GM10847 (cell line): Measurements from ENCODE around the gene CMIP.

Experiments
- POLR2A ChIP-seq: IDR thresholded peaks from 2 replicates; pipeline ENCODE4 v1.6.1; 2011; ENCODE audit not compliant: insufficient read length; ENCODE audit errors: extremely low read depth

Gene CMIP

DNA sequence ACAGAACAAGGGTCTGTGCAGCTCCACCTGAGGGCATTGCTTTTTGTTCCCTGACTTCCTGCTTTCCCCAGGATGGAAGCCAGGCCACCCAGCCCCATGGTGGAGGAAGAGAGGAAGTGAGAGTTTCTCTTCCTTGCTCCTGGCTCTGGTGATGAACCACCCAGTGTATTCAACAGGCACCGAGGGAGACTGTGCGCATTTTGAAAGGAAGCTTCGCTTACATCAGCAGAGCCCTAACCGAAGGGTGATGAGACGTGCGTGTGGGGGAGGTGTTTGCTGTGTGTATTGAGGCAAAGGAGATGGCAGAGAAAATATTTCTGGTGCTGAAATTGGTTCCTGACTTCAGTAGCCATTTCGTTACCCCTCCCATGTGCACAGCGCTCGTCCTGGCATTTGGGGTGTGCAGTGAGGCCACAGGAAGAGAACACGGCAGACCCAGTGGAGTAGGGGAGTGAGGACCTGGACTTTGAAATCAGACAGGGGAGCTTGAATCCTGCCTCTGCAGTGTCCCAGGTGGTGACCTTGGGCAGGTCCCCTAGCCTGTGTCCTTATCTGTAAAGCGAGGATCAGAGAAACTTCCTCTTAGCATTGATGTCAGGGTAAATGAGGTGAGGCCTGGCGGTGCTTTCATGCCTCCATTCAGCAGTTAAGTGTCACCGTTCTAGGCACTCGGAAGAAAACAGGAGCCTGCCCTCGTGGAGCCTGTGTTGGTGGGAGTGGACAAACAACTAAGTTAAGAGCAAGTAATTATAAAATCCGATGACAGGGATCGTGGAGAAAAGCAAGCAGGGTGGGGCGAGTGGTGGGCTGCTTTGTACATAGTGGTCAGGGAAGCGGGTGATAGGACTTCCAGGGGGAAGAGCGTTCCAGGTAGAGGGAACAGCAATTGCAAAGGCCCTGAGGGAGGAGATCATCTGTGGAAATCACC is 7.4 kb downstream of the CMIP start:
- TF ChIP-seq POLR2A, result no peak

DNA sequence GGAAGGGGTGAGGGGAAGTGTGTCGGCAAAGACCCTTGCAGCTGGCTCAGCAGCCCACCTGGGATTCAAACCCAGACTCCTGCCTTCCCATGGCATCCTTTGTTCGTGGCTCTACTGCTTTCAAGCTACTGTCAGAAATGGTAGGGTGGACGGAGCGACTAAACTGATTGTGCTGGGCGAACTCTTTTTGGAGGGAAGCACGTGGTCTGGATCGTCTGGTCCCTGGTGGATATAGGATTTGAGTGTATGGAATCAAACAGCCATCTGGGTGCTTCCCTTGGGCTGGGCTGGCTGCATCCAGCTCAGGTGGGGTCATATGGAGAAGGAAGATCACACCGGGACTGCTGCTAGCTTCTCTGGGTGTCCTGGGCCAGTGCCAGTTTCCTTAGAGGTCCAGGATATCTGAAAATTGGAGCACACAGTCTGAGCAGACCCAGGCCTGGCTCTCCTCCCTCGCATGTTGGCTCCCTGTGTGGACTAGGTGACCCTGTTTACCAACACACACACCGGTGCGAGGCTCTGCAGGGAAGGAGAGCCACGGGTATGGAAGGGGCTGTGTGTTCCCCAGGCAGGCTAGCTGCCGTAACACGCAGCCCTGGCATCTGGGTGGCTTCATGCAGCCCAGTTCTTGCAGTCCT is 8.6 kb downstream of the CMIP start:
- no peak for TF ChIP-seq POLR2A

DNA sequence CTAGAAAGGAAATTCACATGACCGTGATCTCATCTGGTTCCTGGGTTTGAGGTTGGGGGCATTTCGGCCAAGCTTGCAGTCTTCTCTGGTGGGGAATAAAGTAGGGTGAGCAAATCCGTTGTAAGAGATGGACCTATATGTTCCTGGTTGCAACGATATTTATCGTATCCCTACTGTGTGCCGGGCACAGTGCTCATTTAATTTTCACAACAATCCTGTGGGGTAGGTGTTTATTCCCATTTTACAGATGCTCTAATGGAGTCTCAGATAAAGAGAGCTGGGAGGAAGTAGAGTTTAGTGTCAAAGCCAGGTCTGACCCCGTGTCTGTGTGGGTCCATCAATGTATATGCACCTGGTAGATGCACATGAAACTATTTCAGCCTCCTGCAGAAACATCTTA is 9.4 kb downstream of the CMIP start:
- no peak for TF ChIP-seq POLR2A

DNA sequence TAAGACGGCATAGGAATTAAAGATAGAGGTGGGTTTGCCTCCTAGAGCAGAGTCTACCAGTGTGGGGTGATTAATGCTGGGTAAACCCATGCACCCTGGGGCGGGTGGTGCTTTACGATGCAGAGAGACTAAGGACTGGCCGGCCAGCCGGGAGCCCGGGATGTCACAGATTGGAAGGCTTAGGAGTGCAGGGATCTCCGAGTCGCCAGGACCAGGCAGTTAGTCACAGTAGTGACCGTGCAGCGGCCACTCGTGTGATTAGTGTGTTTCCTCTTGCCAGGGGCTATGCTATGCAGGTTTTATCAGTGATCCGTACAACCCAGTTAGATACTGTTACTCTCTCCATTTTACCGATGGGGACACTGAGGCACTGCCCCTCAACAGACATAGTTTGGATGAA is 10.4 kb downstream of the CMIP start:
- TF ChIP-seq POLR2A, result no peak

GRCh38 chr16:81455720-81456494 is 11.3 kb downstream of the CMIP start:
- no peak for TF ChIP-seq POLR2A

DNA sequence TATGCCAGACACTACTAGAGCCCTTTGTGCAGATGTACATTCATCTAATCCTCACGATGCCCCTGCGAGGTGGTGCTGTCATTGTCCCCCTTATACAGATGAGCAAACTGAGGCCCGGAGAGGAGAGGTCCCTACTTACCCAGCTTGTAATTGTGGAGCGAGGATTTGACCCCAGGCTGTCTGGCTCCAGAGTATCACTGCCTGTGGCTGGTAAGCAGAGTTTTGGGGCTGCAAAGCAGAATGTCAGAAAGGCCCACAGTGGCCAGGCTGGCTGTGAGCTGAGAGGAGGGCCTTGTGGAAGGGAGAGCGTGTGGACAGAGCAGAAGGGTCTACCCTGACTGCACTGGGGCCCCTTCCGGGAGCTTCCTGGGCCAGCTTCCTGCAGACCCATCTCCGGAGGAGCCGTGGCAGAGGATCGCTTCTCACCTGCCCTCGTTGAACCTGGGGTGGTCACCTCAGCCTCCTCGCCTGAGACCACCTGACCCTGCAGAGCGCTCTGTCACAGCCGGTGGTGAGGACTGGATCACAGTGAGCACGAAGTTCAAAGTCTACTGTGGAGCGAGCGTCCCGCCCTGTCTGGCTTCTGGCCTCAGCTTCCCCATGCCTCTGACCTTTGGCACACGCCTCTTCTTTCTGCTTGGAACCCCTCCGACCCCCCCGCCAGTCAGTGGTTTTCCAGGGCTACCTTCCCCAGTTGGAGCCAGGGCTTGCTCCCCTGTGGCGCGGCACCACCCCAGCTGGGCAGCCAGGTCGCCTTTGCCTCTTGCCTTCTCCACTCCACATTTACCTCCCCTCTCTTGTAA is 12.1 kb downstream of the CMIP start:
- TF ChIP-seq POLR2A, result no peak

- no peak for TF ChIP-seq POLR2A
These were observed 12.9 kb downstream of the CMIP start for GRCh38 chr16:81457326-81458133.

DNA sequence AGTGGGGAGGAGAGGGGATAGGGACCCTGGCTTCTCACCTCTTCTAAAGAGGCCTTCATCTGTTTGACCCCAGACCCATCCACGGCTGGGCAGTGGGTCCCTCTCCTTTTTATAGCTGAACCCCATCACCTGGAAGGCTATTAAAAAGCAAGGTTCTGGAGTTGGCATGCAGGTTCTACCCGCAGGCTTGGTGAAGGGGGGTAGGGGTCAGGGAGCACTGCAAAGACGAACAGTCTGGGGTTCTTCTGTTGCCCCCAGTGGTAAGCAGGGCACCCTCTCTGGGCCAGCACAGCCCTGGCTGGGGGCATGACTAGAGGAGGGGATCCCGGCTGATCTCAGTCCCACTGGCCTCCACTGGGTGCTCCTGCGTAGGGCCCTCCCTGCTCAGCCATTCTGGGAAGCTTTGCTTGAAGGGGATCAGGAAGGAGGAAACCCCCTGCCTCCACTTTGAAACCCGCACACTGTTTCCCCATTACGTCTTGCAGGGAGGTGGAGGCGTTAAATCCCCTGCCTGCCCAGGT is 13.6 kb downstream of the CMIP start:
- TF ChIP-seq POLR2A, result no peak

- no peak for TF ChIP-seq POLR2A
These were observed 14.4 kb downstream of the CMIP start for GRCh38 chr16:81458827-81459598.

- TF ChIP-seq POLR2A, result no peak
These were observed 15.5 kb downstream of the CMIP start for GRCh38 chr16:81460075-81460474.

DNA sequence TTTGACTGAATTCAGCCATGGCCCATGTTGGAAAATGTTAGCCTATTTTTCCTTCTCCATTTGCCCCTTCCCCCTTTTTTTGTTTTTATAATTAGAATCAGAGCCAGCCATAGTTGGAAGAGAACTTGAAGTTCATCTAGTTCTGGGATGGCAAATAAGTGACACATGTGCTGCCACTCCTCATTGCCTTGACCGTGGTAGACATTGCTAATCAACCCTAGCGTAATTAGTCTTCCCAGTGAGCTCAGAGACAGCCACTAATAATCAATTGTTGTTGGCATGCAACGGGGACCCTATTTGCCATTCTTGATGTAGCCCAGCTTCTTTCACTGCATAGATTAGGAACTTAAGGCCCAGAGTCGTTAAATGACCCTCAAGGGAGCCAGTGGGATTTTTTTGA is 16.6 kb downstream of the CMIP start:
- no peak for TF ChIP-seq POLR2A

- no peak for TF ChIP-seq POLR2A
These were observed 17.2 kb downstream of the CMIP start for GRCh38 chr16:81461766-81462165.

DNA sequence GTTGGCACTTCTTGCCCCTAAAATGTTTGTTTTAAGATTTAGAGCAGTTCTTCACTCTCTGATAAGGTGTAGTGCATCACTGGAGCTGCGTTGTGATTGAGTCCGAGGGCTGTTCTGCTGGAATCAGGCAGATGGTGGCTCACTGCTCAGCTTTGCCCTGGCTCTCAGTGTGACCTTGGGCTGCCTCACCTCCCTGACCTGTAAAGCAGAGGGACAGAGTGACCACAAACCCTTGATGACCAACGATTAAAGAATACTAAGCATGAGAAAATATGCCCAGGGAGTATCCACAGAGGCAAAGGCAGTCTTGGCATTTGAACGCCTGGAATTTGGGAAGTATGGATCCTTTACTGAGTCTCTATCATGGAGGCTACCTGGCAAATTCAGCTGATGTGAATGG is 18.1 kb downstream of the CMIP start:
- TF ChIP-seq POLR2A, result no peak
